HepG2 (cell line): ENCODE measurements around the gene LIME1. TPM values are rescaled to one million over a fixed set of nuclear protein-coding genes. Genes with fewer than 3 reads are reported as not detected.

Source experiments
- AKAP8 ChIP-seq: sonication (generic); formaldehyde crosslinking; IDR thresholded peaks from 2 replicates; pipeline ENCODE4 v1.5.1; 2020; ENCODE audit warnings: mild to moderate bottlenecking, missing genetic modification reagents
- ATF7-NPFF ChIP-seq: sonication (generic); formaldehyde crosslinking; IDR thresholded peaks from 2 replicates; pipeline ENCODE4 v1.8.1; 2023; ENCODE audit warnings: mild to moderate bottlenecking, low read depth, missing genetic modification reagents, moderate library complexity
- FOXO1 ChIP-seq: sonication (generic); formaldehyde crosslinking; IDR thresholded peaks from 2 replicates; pipeline ENCODE4 v1.4.0; 2020; ENCODE audit warnings: missing genetic modification reagents
- GMEB1 ChIP-seq: sonication (generic); formaldehyde crosslinking; IDR thresholded peaks from 2 replicates; pipeline ENCODE4 v1.5.1; 2020; ENCODE audit warnings: missing genetic modification reagents, mild to moderate bottlenecking, borderline replicate concordance
- HNRNPH1 ChIP-seq: fragments of 200-400 bp; formaldehyde crosslinking; optimal IDR thresholded peaks from 2 replicates; pipeline ENCODE3; 2017; ENCODE audit warnings: mild to moderate bottlenecking, low read depth, low read length
- KDM5A ChIP-seq: fragments of 200-600 bp; sonication (generic); IDR thresholded peaks from 2 replicates; pipeline ENCODE4 v1.7.0; 2018; ENCODE audit warnings: antibody characterized with exemption, mild to moderate bottlenecking, low read length, borderline replicate concordance
- MAFK ChIP-seq, 2 experiments: IDR thresholded peaks in 1 of 2; conservative IDR thresholded peaks in 1 of 2; 2 replicates each; pipeline ENCODE4 v1.6.1; 2011; ENCODE audit warnings: improper control_type of control experiment in 2 of 2, low read length in 2 of 2
- MBD4 ChIP-seq: IDR thresholded peaks from 2 replicates; pipeline ENCODE4 v1.6.1; 2012; ENCODE audit warnings: low read length, inconsistent platforms, borderline replicate concordance
- MEIS1 ChIP-seq: sonication (generic); formaldehyde crosslinking; IDR thresholded peaks from 2 replicates; pipeline ENCODE4 v1.9.0; 2021; ENCODE audit warnings: mild to moderate bottlenecking, missing genetic modification reagents, moderate library complexity, borderline replicate concordance
- NAIF1 ChIP-seq: sonication (generic); formaldehyde crosslinking; IDR thresholded peaks from 2 replicates; pipeline ENCODE4 v1.5.0; 2020; ENCODE audit warnings: mild to moderate bottlenecking, missing genetic modification reagents, borderline replicate concordance
- REPIN1 ChIP-seq: sonication (generic); formaldehyde crosslinking; IDR thresholded peaks from 2 replicates; pipeline ENCODE4 v1.8.0; 2022; ENCODE audit warnings: missing genetic modification reagents, low read depth, mild to moderate bottlenecking, borderline replicate concordance
- TRIM22 ChIP-seq: fragments of 450-650 bp; IDR thresholded peaks from 2 replicates; pipeline ENCODE4 v1.6.1; 2017
- ZFP36 ChIP-seq: fragments of 150-350 bp; IDR thresholded peaks from 2 replicates; pipeline ENCODE4 v1.6.1; 2018; ENCODE audit warnings: borderline replicate concordance, low read length, low read depth; ENCODE audit not compliant: partially characterized antibody
- ZNF224 ChIP-seq: sonication (generic); formaldehyde crosslinking; IDR thresholded peaks from 2 replicates; pipeline ENCODE4 v1.5.0; 2020; ENCODE audit warnings: mild to moderate bottlenecking, missing genetic modification reagents
- ZNF24 ChIP-seq: fragments of 450-650 bp; IDR thresholded peaks from 2 replicates; pipeline ENCODE4 v1.6.1; 2017; ENCODE audit warnings: antibody characterized with exemption, mild to moderate bottlenecking
- ZNF329 ChIP-seq: sonication (generic); formaldehyde crosslinking; IDR thresholded peaks from 2 replicates; pipeline ENCODE4 v1.9.0; 2021; ENCODE audit warnings: low read depth, mild to moderate bottlenecking, missing genetic modification reagents
- ZNF350 ChIP-seq: sonication (generic); formaldehyde crosslinking; IDR thresholded peaks from 2 replicates; pipeline ENCODE4 v1.4.0; 2020; ENCODE audit warnings: mild to moderate bottlenecking, low read depth, missing genetic modification reagents, borderline replicate concordance
- ZNF44 ChIP-seq: sonication (generic); formaldehyde crosslinking; IDR thresholded peaks from 2 replicates; pipeline ENCODE4 v1.5.1; 2020; ENCODE audit warnings: mild to moderate bottlenecking, missing genetic modification reagents
- ZNF512B ChIP-seq: sonication (generic); formaldehyde crosslinking; IDR thresholded peaks from 2 replicates; pipeline ENCODE4 v1.5.1; 2020; ENCODE audit warnings: missing genetic modification reagents, mild to moderate bottlenecking, borderline replicate concordance
- ZNF761 ChIP-seq: sonication (generic); formaldehyde crosslinking; conservative IDR thresholded peaks from 2 replicates; pipeline ENCODE4 v1.4.0; 2020; ENCODE audit warnings: mild to moderate bottlenecking, missing genetic modification reagents
- polyA plus RNA-seq, 8 experiments: library from polyadenylated mRNA; depleted of rRNA in 3 of 8; stranded (reverse) in 7 of 8; unstranded in 1 of 8; fragments of >200 nt; fragmentation: Illumina TruSeq in 4 of 8; extraction: Trizol in 4 of 8; gene quantifications; 2 replicates each; pipeline versions ENCODE4 v1.2.1 to v1.2.3, GENCODE V29; 2011 to 2016; ENCODE audit warnings: low read depth in 4 of 8, missing spikeins in 1 of 8, mixed read lengths in 1 of 8; ENCODE audit not compliant: insufficient read depth in 1 of 8
- total RNA-seq, 5 experiments: library from RNA; depleted of rRNA; stranded (reverse); fragments of >200 nt; fragmentation: Illumina TruSeq; extraction: Trizol; gene quantifications; 2 replicates each; pipeline ENCODE4 v1.2.3, GENCODE V29; 2016; ENCODE audit warnings: low read depth in 1 of 5

Gene LIME1
- total and polyA plus RNA-seq, 2 of the 13 experiments (the other 11 are each of a cell fraction or from before 2014, with no cell fraction given) = 13.0 to 61.5 TPM

GRCh38 chr20:63697868-63698545 lies 38.5 kb upstream of the LIME1 start (continued):
- 0 out of 2 replicates have a peak, but pooled peaks have one; percentile 10 for TF ChIP-seq GMEB1 (CRISPR knock-in tag)
- TF ChIP-seq ZNF512B = 0 out of 2 replicates have a peak, but pooled peaks have one; percentile 47
- no peak; the same call in 1 of the 2 replicates for TF ChIP-seq ZNF224 (CRISPR knock-in tag)
- TF ChIP-seq ATF7-NPFF = 0 out of 2 replicates have a peak, but pooled peaks have one; percentile 2
- TF ChIP-seq REPIN1 (CRISPR knock-in tag) = no peak
- no peak for TF ChIP-seq MEIS1 (CRISPR knock-in tag)
- TF ChIP-seq FOXO1 (CRISPR knock-in tag) = no peak
- no peak for TF ChIP-seq TRIM22
- TF ChIP-seq AKAP8 (CRISPR knock-in tag) = peak; percentile 13; the same call in 1 of the 2 replicates
- TF ChIP-seq HNRNPH1 = peak; percentile 5
- no peak for TF ChIP-seq ZNF350 (CRISPR knock-in tag)
- TF ChIP-seq ZNF329 = no peak
- no peak for TF ChIP-seq ZFP36
- no peak for TF ChIP-seq KDM5A
- no peak for TF ChIP-seq ZNF24
- no peak for TF ChIP-seq MBD4
- TF ChIP-seq ZNF761 (CRISPR knock-in tag) = no peak
- TF ChIP-seq NAIF1 (CRISPR knock-in tag) = no peak
- no peak for TF ChIP-seq MAFK (conservative IDR thresholded peaks at IDR 0.05 in 1 of 2, IDR thresholded peaks at IDR 0.05 in 1 of 2; ENCODE audit: low read length in 2 of 2)
- no peak for TF ChIP-seq ZNF44
